HepG2 (cell line): ENCODE measurements around the gene ACP2. TPM values are rescaled to one million over a fixed set of nuclear protein-coding genes. Genes with fewer than 3 reads are reported as not detected.
A peak's percentile ranks its signal among the peaks of the same experiment; 100 is the strongest.

Source experiments
- GZF1 ChIP-seq: sonication (generic); formaldehyde crosslinking; IDR thresholded peaks from 2 replicates; pipeline ENCODE4 v1.5.1; 2020; ENCODE audit warnings: mild to moderate bottlenecking, missing genetic modification reagents
- HHEX ChIP-seq: IDR thresholded peaks from 2 replicates; pipeline ENCODE4 v1.6.1; 2016; ENCODE audit warnings: control low read depth
- KMT2A ChIP-seq: sonication (generic); formaldehyde crosslinking; IDR thresholded peaks from 2 replicates; pipeline ENCODE4 v1.4.0; 2020; ENCODE audit warnings: missing genetic modification reagents
- MEIS2 ChIP-seq: sonication (generic); formaldehyde crosslinking; IDR thresholded peaks from 2 replicates; pipeline ENCODE4 v1.9.0; 2021; ENCODE audit warnings: mild to moderate bottlenecking, missing genetic modification reagents
- NCOA2 ChIP-seq: sonication (generic); formaldehyde crosslinking; IDR thresholded peaks from 2 replicates; pipeline ENCODE4 v1.8.0; 2022; ENCODE audit warnings: inconsistent platforms
- NFIC ChIP-seq: IDR thresholded peaks from 2 replicates; pipeline ENCODE4 v1.6.1; 2012; ENCODE audit warnings: mild to moderate bottlenecking, low read length, inconsistent platforms
- NR1H2 ChIP-seq: sonication (generic); formaldehyde crosslinking; IDR thresholded peaks from 2 replicates; pipeline ENCODE4 v1.8.1; 2022; ENCODE audit warnings: low read depth, missing genetic modification reagents, borderline replicate concordance
- NR2F1 ChIP-seq, 2 experiments: fragments of 450-650 bp in 1 of 2; formaldehyde crosslinking in 1 of 2; IDR thresholded peaks; 2 replicates each; pipeline versions ENCODE4 v1.5.0 to v1.6.1; 2016 to 2020; ENCODE audit warnings: mild to moderate bottlenecking in 1 of 2, missing compliant biosample characterization in 1 of 2, missing genetic modification reagents in 1 of 2, moderate library complexity in 1 of 2
- SNAPC2 ChIP-seq: sonication (generic); formaldehyde crosslinking; IDR thresholded peaks from 2 replicates; pipeline ENCODE4 v1.8.1; 2022; ENCODE audit warnings: mild to moderate bottlenecking, missing genetic modification reagents
- STAG1 ChIP-seq: sonication (generic); formaldehyde crosslinking; IDR thresholded peaks from 2 replicates; pipeline ENCODE4 v1.4.0; 2020; ENCODE audit warnings: missing genetic modification reagents
- TBX2 ChIP-seq: sonication (generic); formaldehyde crosslinking; IDR thresholded peaks from 2 replicates; pipeline ENCODE4 v1.5.0; 2020; ENCODE audit warnings: missing genetic modification reagents, mild to moderate bottlenecking, borderline replicate concordance
- TEAD2 ChIP-seq: sonication (generic); formaldehyde crosslinking; IDR thresholded peaks from 2 replicates; pipeline ENCODE4 v1.9.0; 2021; ENCODE audit warnings: missing genetic modification reagents
- TGIF2 ChIP-seq: IDR thresholded peaks from 2 replicates; pipeline ENCODE4 v1.6.1; 2016; ENCODE audit warnings: control low read depth, missing compliant biosample characterization
- ZBTB42 ChIP-seq: sonication (generic); formaldehyde crosslinking; IDR thresholded peaks from 2 replicates; pipeline ENCODE4 v1.5.0; 2020; ENCODE audit warnings: mild to moderate bottlenecking, missing genetic modification reagents
- ZMYM2 ChIP-seq: sonication (generic); formaldehyde crosslinking; IDR thresholded peaks from 2 replicates; pipeline ENCODE4 v1.8.0; 2022; ENCODE audit warnings: mild to moderate bottlenecking, missing genetic modification reagents
- ZNF781 ChIP-seq: sonication (generic); formaldehyde crosslinking; IDR thresholded peaks from 2 replicates; pipeline ENCODE4 v1.5.1; 2020; ENCODE audit warnings: borderline replicate concordance, mild to moderate bottlenecking, missing genetic modification reagents; ENCODE audit errors: not compliant biosample characterization
- ZNF782 ChIP-seq: sonication (generic); formaldehyde crosslinking; IDR thresholded peaks from 2 replicates; pipeline ENCODE4 v1.4.0; 2020; ENCODE audit warnings: missing genetic modification reagents, mild to moderate bottlenecking, borderline replicate concordance
- polyA plus RNA-seq, 8 experiments: library from polyadenylated mRNA; depleted of rRNA in 3 of 8; stranded (reverse) in 7 of 8; unstranded in 1 of 8; fragments of >200 nt; fragmentation: Illumina TruSeq in 4 of 8; extraction: Trizol in 4 of 8; gene quantifications; 2 replicates each; pipeline versions ENCODE4 v1.2.1 to v1.2.3, GENCODE V29; 2011 to 2016; ENCODE audit warnings: low read depth in 4 of 8, missing spikeins in 1 of 8, mixed read lengths in 1 of 8; ENCODE audit not compliant: insufficient read depth in 1 of 8
- total RNA-seq, 5 experiments: library from RNA; depleted of rRNA; stranded (reverse); fragments of >200 nt; fragmentation: Illumina TruSeq; extraction: Trizol; gene quantifications; 2 replicates each; pipeline ENCODE4 v1.2.3, GENCODE V29; 2016; ENCODE audit warnings: low read depth in 1 of 5
- TF ChIP-seq, protein P1 (sequence below): sonication (generic); formaldehyde crosslinking; IDR thresholded peaks from 2 replicates; pipeline ENCODE4 v1.5.1; 2020; ENCODE audit warnings: mild to moderate bottlenecking, missing genetic modification reagents, borderline replicate concordance
- TF ChIP-seq, protein P2 (sequence below): IDR thresholded peaks from 2 replicates; pipeline ENCODE4 v1.6.1; 2016
- TF ChIP-seq, protein P3 (sequence below): sonication (generic); formaldehyde crosslinking; IDR thresholded peaks from 2 replicates; pipeline ENCODE4 v1.4.0; 2020; ENCODE audit warnings: missing genetic modification reagents
- TF ChIP-seq, protein P4 (sequence below): sonication (generic); formaldehyde crosslinking; IDR thresholded peaks from 2 replicates; pipeline ENCODE4 v1.9.0; 2021; ENCODE audit warnings: missing genetic modification reagents, mild to moderate bottlenecking, borderline replicate concordance
- TF ChIP-seq, protein P5 (sequence below): sonication (generic); formaldehyde crosslinking; IDR thresholded peaks from 2 replicates; pipeline ENCODE4 v1.4.0; 2020; ENCODE audit warnings: missing genetic modification reagents, borderline replicate concordance

ACP2 gene
- total and polyA plus RNA-seq, 2 of the 13 experiments (the other 11 are each of a cell fraction or from before 2014, with no cell fraction given): 17.7 to 20.2 TPM

DNA sequence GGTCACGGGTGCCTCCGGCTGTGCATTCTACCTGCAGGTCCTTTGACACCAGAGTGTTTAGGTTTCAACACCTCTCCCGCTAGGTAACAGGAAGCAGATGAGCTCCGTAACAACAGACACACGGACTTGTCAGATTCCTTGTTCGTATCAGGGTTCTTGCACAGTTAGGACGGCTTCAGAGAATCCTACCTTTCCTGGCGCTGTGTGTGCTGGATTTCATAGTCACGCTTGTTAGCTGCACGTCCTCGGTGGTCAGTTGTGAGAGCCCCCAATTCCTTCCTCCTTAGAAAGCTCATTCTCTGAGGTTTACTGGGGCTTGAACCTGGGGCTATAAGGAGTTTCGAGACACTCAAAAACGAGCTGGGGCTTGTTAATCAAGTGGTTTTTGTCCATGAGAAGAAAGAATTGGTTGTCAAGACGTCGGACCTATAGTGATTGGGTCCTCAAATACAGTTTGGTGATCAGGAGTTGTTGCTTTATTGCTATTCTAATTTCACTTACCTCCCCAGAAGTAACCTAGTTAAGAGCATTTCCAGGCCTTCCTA, 33.2 kb downstream of the ACP2 start (continued):
- peak; percentile 46 for TF ChIP-seq ZNF781 (CRISPR knock-in tag)
- no peak for TF ChIP-seq MEIS2 (CRISPR knock-in tag)
- TF ChIP-seq, protein P1, sequence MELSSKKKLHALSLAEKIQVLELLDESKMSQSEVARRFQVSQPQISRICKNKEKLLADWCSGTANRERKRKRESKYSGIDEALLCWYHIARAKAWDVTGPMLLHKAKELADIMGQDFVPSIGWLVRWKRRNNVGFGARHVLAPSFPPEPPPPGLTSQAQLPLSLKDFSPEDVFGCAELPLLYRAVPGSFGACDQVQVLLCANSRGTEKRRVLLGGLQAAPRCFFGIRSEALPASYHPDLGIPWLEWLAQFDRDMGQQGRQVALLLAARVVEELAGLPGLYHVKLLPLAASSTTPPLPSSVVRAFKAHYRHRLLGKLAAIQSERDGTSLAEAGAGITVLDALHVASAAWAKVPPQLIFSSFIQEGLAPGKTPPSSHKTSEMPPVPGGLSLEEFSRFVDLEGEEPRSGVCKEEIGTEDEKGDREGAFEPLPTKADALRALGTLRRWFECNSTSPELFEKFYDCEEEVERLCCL (CRISPR knock-in tag): 0 out of 2 replicates have a peak, but pooled peaks have one; percentile 33
- no peak for TF ChIP-seq NR1H2 (CRISPR knock-in tag)
- TF ChIP-seq HHEX (CRISPR knock-in tag): no peak
- TF ChIP-seq TGIF2 (CRISPR knock-in tag): no peak
- TF ChIP-seq, protein P2, sequence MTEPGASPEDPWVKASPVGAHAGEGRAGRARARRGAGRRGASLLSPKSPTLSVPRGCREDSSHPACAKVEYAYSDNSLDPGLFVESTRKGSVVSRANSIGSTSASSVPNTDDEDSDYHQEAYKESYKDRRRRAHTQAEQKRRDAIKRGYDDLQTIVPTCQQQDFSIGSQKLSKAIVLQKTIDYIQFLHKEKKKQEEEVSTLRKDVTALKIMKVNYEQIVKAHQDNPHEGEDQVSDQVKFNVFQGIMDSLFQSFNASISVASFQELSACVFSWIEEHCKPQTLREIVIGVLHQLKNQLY (CRISPR knock-in tag): no peak
- TF ChIP-seq ZBTB42: no peak
- TF ChIP-seq, protein P3, sequence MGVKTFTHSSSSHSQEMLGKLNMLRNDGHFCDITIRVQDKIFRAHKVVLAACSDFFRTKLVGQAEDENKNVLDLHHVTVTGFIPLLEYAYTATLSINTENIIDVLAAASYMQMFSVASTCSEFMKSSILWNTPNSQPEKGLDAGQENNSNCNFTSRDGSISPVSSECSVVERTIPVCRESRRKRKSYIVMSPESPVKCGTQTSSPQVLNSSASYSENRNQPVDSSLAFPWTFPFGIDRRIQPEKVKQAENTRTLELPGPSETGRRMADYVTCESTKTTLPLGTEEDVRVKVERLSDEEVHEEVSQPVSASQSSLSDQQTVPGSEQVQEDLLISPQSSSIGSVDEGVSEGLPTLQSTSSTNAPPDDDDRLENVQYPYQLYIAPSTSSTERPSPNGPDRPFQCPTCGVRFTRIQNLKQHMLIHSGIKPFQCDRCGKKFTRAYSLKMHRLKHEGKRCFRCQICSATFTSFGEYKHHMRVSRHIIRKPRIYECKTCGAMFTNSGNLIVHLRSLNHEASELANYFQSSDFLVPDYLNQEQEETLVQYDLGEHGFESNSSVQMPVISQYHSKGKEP (CRISPR knock-in tag): no peak
- no peak for TF ChIP-seq ZNF782 (CRISPR knock-in tag)
- no peak for TF ChIP-seq KMT2A (CRISPR knock-in tag)
- no peak for TF ChIP-seq SNAPC2 (CRISPR knock-in tag)
- no peak for TF ChIP-seq TEAD2 (CRISPR knock-in tag)
- TF ChIP-seq, protein P4, sequence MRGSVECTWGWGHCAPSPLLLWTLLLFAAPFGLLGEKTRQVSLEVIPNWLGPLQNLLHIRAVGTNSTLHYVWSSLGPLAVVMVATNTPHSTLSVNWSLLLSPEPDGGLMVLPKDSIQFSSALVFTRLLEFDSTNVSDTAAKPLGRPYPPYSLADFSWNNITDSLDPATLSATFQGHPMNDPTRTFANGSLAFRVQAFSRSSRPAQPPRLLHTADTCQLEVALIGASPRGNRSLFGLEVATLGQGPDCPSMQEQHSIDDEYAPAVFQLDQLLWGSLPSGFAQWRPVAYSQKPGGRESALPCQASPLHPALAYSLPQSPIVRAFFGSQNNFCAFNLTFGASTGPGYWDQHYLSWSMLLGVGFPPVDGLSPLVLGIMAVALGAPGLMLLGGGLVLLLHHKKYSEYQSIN (CRISPR knock-in tag): no peak
- TF ChIP-seq, protein P5, sequence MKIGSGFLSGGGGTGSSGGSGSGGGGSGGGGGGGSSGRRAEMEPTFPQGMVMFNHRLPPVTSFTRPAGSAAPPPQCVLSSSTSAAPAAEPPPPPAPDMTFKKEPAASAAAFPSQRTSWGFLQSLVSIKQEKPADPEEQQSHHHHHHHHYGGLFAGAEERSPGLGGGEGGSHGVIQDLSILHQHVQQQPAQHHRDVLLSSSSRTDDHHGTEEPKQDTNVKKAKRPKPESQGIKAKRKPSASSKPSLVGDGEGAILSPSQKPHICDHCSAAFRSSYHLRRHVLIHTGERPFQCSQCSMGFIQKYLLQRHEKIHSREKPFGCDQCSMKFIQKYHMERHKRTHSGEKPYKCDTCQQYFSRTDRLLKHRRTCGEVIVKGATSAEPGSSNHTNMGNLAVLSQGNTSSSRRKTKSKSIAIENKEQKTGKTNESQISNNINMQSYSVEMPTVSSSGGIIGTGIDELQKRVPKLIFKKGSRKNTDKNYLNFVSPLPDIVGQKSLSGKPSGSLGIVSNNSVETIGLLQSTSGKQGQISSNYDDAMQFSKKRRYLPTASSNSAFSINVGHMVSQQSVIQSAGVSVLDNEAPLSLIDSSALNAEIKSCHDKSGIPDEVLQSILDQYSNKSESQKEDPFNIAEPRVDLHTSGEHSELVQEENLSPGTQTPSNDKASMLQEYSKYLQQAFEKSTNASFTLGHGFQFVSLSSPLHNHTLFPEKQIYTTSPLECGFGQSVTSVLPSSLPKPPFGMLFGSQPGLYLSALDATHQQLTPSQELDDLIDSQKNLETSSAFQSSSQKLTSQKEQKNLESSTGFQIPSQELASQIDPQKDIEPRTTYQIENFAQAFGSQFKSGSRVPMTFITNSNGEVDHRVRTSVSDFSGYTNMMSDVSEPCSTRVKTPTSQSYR (CRISPR knock-in tag): peak; percentile 26; the same call in 1 of the 2 replicates
- no peak for TF ChIP-seq STAG1 (CRISPR knock-in tag)
- TF ChIP-seq NFIC: no peak
- no peak for TF ChIP-seq NR2F1 (CRISPR knock-in tag; IDR thresholded peaks at IDR 0.05)
- no peak for TF ChIP-seq NCOA2 (CRISPR knock-in tag)
- no peak for TF ChIP-seq TBX2
- no peak for TF ChIP-seq ZMYM2
- no peak for TF ChIP-seq GZF1 (CRISPR knock-in tag)
